VCaP (cell line): ENCODE results near the gene ARHGAP26.
A peak's percentile ranks its signal among the peaks of the same experiment; 100 is the strongest.

Experiments used
- H3K27ac ChIP-seq: fragments of 450-650 bp; 2 replicates; pipeline ENCODE4 v1.5.1; 2017
- CTCF ChIP-seq: fragments of 450-650 bp; conservative IDR thresholded peaks from 2 replicates; pipeline ENCODE4 v1.5.1; 2017; ENCODE audit warnings: mild to moderate bottlenecking, moderate library complexity

The ARHGAP26 gene

GRCh38 chr5:142743592-142744441 is 26.4 kb upstream of the ARHGAP26 start:
- TF ChIP-seq CTCF: no peak
- H3K27ac ChIP-seq: no peak overlapping the region

DNA sequence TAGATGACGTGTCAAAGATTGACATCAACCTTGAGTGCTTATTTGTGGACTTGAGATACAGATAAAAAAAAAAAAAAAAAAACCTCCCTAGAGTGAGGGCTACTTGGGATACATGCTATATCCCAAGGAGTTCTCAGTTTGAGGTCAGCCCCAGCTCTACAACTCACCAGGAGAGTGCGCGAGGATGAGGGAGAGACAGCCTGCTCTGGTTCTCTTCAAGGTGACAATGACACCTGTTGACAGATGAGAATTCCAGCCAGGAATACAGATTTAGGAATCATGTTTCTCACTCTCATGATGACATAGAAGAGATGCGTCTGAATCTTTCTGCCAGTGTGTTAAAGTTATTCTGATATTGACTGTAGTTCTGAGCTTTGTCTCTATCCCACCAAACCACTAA is 24.9 kb upstream of the ARHGAP26 start:
- TF ChIP-seq CTCF: no peak
- no peak overlapping the region for H3K27ac ChIP-seq

GRCh38 chr5:142746532-142747433 is 23.4 kb upstream of the ARHGAP26 start:
- TF ChIP-seq CTCF: no peak
- no peak overlapping the region for H3K27ac ChIP-seq

- no peak for TF ChIP-seq CTCF
- H3K27ac ChIP-seq: no peak overlapping the region
Measured at GRCh38 chr5:142748132-142748531, 22.0 kb upstream of the ARHGAP26 start.

- peak; percentile 70 for TF ChIP-seq CTCF
- no peak overlapping the region for H3K27ac ChIP-seq
Measured at GRCh38 chr5:142748568-142749249, 21.5 kb upstream of the ARHGAP26 start.

GRCh38 chr5:142749321-142749720 is 20.9 kb upstream of the ARHGAP26 start:
- H3K27ac ChIP-seq: no peak overlapping the region
- no peak for TF ChIP-seq CTCF
